Measurements from ENCODE around the gene NAPSA. TPM values are rescaled to one million over a fixed set of nuclear protein-coding genes. Genes with fewer than 3 reads are reported as not detected.
"Not testable (repeated sequence)": the region's sequence is repeated elsewhere in the genome, so short reads cannot be mapped to it uniquely, and the experiment has no call there.

Gene NAPSA
- total RNA-seq, 1 donor from 2014 or later: 2.3 TPM

GRCh38 chr19:50359328-50359818 is 6.1 kb downstream of the NAPSA start:
- H3K4me1 Mint-ChIP-seq (ENCODE audit: unreplicated experiment): no peaks in the 10 kb centered on the region
- DNase-seq (ENCODE audit: extremely low spot score, unreplicated experiment): no peak
- TF ChIP-seq, protein P1, sequence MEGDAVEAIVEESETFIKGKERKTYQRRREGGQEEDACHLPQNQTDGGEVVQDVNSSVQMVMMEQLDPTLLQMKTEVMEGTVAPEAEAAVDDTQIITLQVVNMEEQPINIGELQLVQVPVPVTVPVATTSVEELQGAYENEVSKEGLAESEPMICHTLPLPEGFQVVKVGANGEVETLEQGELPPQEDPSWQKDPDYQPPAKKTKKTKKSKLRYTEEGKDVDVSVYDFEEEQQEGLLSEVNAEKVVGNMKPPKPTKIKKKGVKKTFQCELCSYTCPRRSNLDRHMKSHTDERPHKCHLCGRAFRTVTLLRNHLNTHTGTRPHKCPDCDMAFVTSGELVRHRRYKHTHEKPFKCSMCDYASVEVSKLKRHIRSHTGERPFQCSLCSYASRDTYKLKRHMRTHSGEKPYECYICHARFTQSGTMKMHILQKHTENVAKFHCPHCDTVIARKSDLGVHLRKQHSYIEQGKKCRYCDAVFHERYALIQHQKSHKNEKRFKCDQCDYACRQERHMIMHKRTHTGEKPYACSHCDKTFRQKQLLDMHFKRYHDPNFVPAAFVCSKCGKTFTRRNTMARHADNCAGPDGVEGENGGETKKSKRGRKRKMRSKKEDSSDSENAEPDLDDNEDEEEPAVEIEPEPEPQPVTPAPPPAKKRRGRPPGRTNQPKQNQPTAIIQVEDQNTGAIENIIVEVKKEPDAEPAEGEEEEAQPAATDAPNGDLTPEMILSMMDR (conservative IDR thresholded peaks at IDR 0.05): no peak
- H3K27ac Mint-ChIP-seq: no peak overlapping the region
- H3K4me3 Mint-ChIP-seq: no peak overlapping the region
- H3K36me3 Mint-ChIP-seq: peaks cover 6% of the 10 kb centered on the region
- no peaks in the 10 kb centered on the region for H3K9me3 Mint-ChIP-seq
- no peaks in the 10 kb centered on the region for H3K27me3 Mint-ChIP-seq

DNA sequence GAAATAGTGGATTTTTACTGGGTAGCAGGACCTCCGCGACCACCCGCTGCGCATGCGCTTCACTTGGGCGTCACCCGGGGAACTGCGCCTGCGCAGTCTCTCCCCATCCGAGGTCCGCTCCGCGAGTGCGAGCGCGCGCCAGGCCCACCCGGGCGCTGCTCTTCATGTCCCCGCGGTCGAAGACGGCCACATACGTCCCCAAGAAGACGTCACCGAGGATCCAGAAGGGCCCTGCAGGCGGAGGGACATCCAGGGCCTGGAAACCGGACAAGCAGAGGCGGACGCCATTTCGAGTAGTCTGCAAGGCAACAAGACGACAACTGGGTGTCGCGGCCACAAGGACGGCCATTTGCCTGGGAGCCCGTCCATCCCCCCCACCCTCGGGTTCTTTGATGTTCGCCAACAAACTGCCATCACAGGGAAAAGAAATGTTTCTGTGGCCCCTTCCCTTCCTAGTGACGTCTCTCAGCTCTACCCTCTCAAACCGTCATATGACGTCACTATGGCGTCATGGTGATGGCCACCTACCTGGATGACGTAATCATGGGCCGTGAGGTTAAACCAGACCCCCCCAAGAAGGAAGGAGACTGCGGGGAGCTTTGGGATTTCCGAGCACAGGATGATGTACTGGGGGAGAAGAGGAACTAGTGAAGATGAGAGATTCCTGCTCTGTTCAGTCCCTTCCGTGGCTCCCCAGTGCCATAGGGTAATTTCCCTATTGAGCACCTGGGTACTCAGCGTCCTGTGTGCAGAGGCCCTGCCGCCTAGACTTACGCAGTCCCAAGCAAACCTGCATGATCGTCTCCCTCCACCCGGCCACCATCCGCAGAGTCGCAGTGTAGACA is 6.7 kb downstream of the NAPSA start:
- H3K4me1 Mint-ChIP-seq (ENCODE audit: unreplicated experiment): no peaks in the 10 kb centered on the region
- no peak overlapping the region for H3K27ac Mint-ChIP-seq
- H3K9me3 Mint-ChIP-seq: no peaks in the 10 kb centered on the region
- TF ChIP-seq, protein P1 (conservative IDR thresholded peaks at IDR 0.05): no peak
- no peak overlapping the region for H3K4me3 Mint-ChIP-seq
- peaks cover 6% of the 10 kb centered on the region for H3K36me3 Mint-ChIP-seq
- DNase-seq (ENCODE audit: extremely low spot score, unreplicated experiment): no peak
- no peaks in the 10 kb centered on the region for H3K27me3 Mint-ChIP-seq

DNA sequence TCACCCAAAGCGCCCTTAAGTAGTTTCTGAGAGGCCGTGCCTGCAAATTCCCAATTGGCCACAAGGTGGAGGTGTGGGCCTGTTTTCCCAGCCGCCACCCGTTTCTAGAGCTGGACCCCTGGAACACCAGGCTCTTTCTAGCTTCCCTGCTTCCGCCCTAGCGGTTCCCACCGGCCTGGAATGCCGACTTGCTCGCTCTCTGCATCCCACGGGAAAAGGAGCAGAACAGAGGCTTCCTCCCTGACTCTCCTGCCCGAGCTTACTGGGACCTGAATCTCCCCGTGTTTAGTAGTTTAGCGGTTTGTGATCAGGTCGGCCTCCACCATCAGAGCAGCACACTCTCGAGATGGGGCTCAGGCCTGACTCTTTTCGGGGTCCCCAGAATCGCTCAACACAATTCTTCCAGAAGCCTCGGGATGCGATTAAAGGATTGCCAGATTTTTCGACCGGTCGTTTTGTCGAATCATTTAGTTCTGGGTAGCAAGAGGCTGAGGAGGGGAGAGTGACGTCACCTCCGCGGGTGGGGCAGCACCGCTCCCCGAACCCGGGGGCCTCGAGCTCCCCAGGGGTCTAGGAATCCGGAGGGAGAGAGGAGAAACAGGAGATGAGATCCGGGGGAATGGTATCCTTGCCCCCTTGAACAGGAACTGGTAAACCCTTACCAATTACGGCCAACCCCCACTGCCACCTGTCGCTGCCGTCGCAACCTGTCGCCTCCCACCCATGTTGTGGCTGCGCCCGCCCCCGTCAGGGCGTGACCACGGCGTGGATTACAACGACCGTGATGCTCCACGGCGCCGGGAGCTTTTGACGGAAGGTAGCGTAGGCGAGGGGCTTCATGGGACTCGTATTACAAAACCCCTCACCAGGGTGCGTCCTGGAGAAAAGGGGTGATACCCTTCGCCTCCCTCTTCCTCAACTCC is 8.0 kb downstream of the NAPSA start:
- TF ChIP-seq, protein P1 (conservative IDR thresholded peaks at IDR 0.05): peak; percentile 87
- Mint-ChIP-seq H3K27me3 (no peaks in the 10 kb centered on the region), H3K36me3 (peaks cover 6% of the 10 kb centered on the region), H3K4me1 (ENCODE audit: unreplicated experiment) (no peaks in the 10 kb centered on the region), H3K4me3 (no peak overlapping the region), H3K27ac (no peak overlapping the region), H3K9me3 (no peaks in the 10 kb centered on the region)
- no peak for DNase-seq (ENCODE audit: extremely low spot score, unreplicated experiment)

DNA sequence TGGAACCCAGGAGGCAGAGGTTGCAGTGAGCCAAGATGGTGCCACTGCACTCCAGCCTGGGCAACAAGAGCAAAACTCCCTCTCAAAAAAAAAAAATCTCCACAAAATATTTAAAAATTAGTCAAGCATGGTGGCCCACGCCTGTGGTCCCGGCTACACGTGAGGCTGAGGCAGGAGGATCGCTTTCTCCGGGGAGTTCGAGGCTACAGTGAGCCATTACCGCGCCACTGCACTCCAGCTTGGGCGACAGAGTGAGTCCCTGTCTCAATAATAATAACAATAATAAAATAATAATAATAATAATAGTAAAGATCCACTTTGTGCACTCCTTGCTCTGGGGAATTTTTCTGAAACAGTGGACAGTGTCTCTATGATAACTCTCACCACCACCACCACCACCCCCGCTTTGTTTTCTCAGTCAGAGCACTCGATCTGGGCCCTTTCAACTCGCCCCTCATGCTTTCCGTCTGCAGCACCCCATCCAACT is 8.7 kb downstream of the NAPSA start:
- Mint-ChIP-seq H3K9me3 (no peaks in the 10 kb centered on the region), H3K4me3 (no peak overlapping the region), H3K27ac (no peak overlapping the region), H3K27me3 (no peaks in the 10 kb centered on the region), H3K36me3 (peaks cover 6% of the 10 kb centered on the region), H3K4me1 (ENCODE audit: unreplicated experiment) (no peaks in the 10 kb centered on the region)
- no peak for DNase-seq (ENCODE audit: extremely low spot score, unreplicated experiment)
- TF ChIP-seq, protein P1 (conservative IDR thresholded peaks at IDR 0.05): no peak

DNA sequence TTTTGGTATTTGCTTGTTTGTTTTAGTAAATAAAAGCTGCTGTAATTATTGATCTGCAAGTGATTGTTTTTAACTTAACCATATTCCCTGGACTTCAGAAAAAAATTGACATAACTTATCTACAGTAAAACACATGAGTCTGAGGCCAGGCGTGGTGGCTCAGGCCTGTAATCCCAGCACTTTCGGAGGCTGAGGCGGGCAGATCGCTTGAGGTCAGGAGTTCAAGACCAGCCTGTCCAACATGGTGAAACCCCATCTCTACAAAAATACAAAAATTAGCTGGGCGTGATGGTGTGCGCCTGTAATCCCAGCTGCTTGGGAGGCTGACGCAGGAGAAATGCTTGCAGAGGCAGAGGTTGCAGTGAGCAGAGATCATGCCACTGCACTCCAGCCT is 12.0 kb downstream of the NAPSA start:
- H3K4me1 Mint-ChIP-seq (ENCODE audit: unreplicated experiment); H3K4me3 Mint-ChIP-seq; H3K36me3 Mint-ChIP-seq; H3K9me3 Mint-ChIP-seq; H3K27ac Mint-ChIP-seq; DNase-seq (ENCODE audit: extremely low spot score, unreplicated experiment); H3K27me3 Mint-ChIP-seq: not testable (repeated sequence)
